CD4-positive, alpha-beta T cell (primary cell): ENCODE results near the gene NT5C2. TPM values are rescaled to one million over a fixed set of nuclear protein-coding genes. Genes with fewer than 3 reads are reported as not detected.

Experiments
- ATAC-seq: fragments of 200-7000 bp; cut with Tn5 transposase; one replicate; pipeline ENCODE4 v1.10.0; 2022; ENCODE audit warnings: mild to moderate bottlenecking; ENCODE audit not compliant: poor library complexity
- CTCF ChIA-PET: fragments of 350-600 bp; sonication (Branson Sonifier 250); formaldehyde crosslinking; loops from one replicate; lab custom pipeline; 2021; ENCODE audit warnings: antibody characterized with exemption, inconsistent platforms; lab: Charles Lee
- POLR2A ChIA-PET: fragments of 350-600 bp; sonication (Branson Sonifier 250); formaldehyde crosslinking; loops from one replicate; lab custom pipeline; 2021; ENCODE audit warnings: antibody characterized with exemption, inconsistent platforms; lab: Charles Lee
- DNase-seq, 14 experiments: peaks; one replicate each; pipeline ENCODE4 v3.0.0-alpha.2; 2013 to 2020; ENCODE audit warnings: mixed read lengths in 2 of 14
- H3K27ac ChIP-seq, 2 donors: one replicate each; pipeline versions ENCODE4 v1.5.1 to v1.7.0; 2013; ENCODE audit warnings: low read length in 2 of 2, low read depth in 1 of 2, mild to moderate bottlenecking in 1 of 2
- H3K27me3 ChIP-seq, 2 experiments: 1 replicate in 1 of 2; 2 replicates in 1 of 2; pipeline versions ENCODE4 v1.6.1 to v1.7.0; 2013; ENCODE audit warnings: low read length in 2 of 2, control low read depth in 1 of 2, mild to moderate bottlenecking in 1 of 2, moderate library complexity in 1 of 2; ENCODE audit not compliant: insufficient read depth in 2 of 2, control insufficient read depth in 1 of 2
- H3K36me3 ChIP-seq: one replicate; pipeline ENCODE4 v1.6.1; 2013; ENCODE audit warnings: low read length, control low read depth; ENCODE audit not compliant: insufficient read depth
- H3K4me1 ChIP-seq: one replicate; pipeline ENCODE4 v1.6.1; 2013; ENCODE audit warnings: low read length, control low read depth; ENCODE audit not compliant: insufficient read depth
- H3K4me3 ChIP-seq: one replicate; pipeline ENCODE4 v1.5.1; 2013; ENCODE audit warnings: mild to moderate bottlenecking, low read length, moderate library complexity
- H3K9me3 ChIP-seq, 2 experiments: 1 replicate in 1 of 2; 2 replicates in 1 of 2; pipeline versions ENCODE4 v1.6.1 to v1.7.0; 2013; ENCODE audit warnings: low read length in 2 of 2, mild to moderate bottlenecking in 2 of 2, control low read depth in 1 of 2, moderate library complexity in 1 of 2; ENCODE audit not compliant: control insufficient read depth in 1 of 2, insufficient read depth in 1 of 2
- H3K27ac Mint-ChIP-seq: one replicate; pipeline ENCODE4 v1.8.0; 2020; ENCODE audit warnings: mixed read lengths
- H3K27me3 Mint-ChIP-seq: one replicate; pipeline ENCODE4 v1.8.0; 2021; ENCODE audit warnings: mixed read lengths
- H3K36me3 Mint-ChIP-seq: one replicate; pipeline ENCODE4 v1.8.0; 2021; ENCODE audit warnings: low read depth, mixed read lengths
- H3K4me1 Mint-ChIP-seq: one replicate; pipeline ENCODE4 v1.8.0; 2021; ENCODE audit warnings: low read depth, mixed read lengths
- H3K4me3 Mint-ChIP-seq: one replicate; pipeline ENCODE4 v1.8.0; 2020; ENCODE audit warnings: mild to moderate bottlenecking, mixed read lengths
- H3K9me3 Mint-ChIP-seq: one replicate; pipeline ENCODE4 v1.8.0; 2020; ENCODE audit warnings: mixed read lengths
- intact Hi-C, 2 experiments: fragments of 100-400 bp; cut with DNase I in 1 of 2; cut with micrococcal nuclease in 1 of 2; formaldehyde crosslinking; loops; one replicate each; pipeline versions ENCODE4 v1.15.1 to v1.9.0; 2023 to 2025; cut with DNase I, micrococcal nuclease
- total RNA-seq, 174 experiments: library from RNA in 2 of 174; stranded (reverse) in 2 of 174; gene quantifications; one replicate each; pipeline ENCODE4 v1.2.3 and lab custom pipeline; 2021 to 2026
- TF ChIP-seq, protein P1 (sequence below): fragments of 200-600 bp; IDR thresholded peaks from one replicate; pipeline ENCODE4 v1.8.0; 2022; ENCODE audit warnings: antibody characterized with exemption, mild to moderate bottlenecking

NT5C2 gene
- total RNA-seq, 2 experiments from 2014 or later = 43.2 to 47.8 TPM

DNA sequence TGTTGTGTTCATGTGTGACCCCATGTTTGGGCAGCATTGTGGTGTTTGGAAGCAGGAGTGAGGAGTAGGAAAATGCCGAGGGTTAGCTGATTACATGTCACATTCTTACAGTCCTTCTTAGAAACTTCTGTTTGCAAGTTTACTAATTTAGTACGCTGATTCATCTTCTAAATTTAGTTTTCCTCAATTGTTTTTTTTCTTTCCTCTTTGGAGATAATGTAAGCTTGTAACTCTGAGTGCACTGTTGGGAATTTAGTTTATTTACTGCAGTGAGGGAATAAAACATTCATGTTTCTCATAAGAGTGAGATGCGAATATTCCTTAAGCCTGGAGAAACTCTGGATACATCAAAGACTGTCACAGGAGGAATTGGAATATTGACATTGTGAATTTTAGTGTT, 135.0 kb downstream of the NT5C2 start:
- DNase-seq = no peak
- Mint-ChIP-seq H3K4me3 (no peak overlapping the region), H3K4me1 (peaks cover 15% of the 10 kb centered on the region), H3K27me3 (no peaks in the 10 kb centered on the region), H3K27ac (no peak overlapping the region), H3K36me3 (peaks cover 18% of the 10 kb centered on the region), H3K9me3 (no peaks in the 10 kb centered on the region)
- Histone ChIP-seq H3K36me3 (no peaks in the 10 kb centered on the region), H3K27me3 (no peaks in the 10 kb centered on the region), H3K4me1 (peaks cover 21% of the 10 kb centered on the region), H3K27ac (no peak overlapping the region), H3K9me3 (no peaks in the 10 kb centered on the region), H3K4me3 (no peak overlapping the region)
- TF ChIP-seq, protein P1, sequence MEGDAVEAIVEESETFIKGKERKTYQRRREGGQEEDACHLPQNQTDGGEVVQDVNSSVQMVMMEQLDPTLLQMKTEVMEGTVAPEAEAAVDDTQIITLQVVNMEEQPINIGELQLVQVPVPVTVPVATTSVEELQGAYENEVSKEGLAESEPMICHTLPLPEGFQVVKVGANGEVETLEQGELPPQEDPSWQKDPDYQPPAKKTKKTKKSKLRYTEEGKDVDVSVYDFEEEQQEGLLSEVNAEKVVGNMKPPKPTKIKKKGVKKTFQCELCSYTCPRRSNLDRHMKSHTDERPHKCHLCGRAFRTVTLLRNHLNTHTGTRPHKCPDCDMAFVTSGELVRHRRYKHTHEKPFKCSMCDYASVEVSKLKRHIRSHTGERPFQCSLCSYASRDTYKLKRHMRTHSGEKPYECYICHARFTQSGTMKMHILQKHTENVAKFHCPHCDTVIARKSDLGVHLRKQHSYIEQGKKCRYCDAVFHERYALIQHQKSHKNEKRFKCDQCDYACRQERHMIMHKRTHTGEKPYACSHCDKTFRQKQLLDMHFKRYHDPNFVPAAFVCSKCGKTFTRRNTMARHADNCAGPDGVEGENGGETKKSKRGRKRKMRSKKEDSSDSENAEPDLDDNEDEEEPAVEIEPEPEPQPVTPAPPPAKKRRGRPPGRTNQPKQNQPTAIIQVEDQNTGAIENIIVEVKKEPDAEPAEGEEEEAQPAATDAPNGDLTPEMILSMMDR = no peak
- POLR2A ChIA-PET = no interaction called here
- intact Hi-C loops = no loop called here
- CTCF ChIA-PET = no interaction called here
- ATAC-seq = no peak

- H3K4me3 Mint-ChIP-seq = no peak overlapping the region
- POLR2A ChIA-PET = interaction anchor here (1.5 kb wide), 1 partner anchor 137 kb away, joined by 5 read pairs; the partner anchor contains the start of gene CNNM2
- H3K27ac ChIP-seq = peak overlapping the region in 1 of 2 donors; percentile 74
Measured at GRCh38 chr10:103055105-103055504, 138.0 kb downstream of the NT5C2 start.

DNA sequence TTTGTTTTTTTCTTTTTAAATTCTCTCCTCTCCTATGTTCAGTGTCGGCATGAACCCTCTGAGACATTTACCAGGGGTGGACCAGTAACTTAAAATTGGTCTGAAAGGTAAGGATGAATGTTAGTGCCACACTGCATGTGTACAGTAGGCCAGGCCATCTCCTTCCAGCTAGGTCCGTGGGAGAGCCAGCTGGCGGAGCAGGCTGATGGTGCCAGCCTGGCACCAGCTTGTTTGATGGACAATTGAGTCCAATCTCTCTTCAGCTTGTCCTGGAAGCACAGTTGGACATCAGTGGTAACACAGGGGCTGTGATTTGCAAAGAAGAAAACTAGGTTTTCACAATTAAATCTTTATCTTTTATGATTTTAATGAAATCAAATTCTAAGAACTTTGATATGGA, 138.5 kb downstream of the NT5C2 start:
- H3K9me3 Mint-ChIP-seq = no peaks in the 10 kb centered on the region
- H3K27me3 Mint-ChIP-seq = no peaks in the 10 kb centered on the region
- TF ChIP-seq, protein P1 = no peak
- ChIA-PET CTCF (no interaction called here), POLR2A (interaction anchor here (1.5 kb wide), 1 partner anchor 137 kb away, joined by 5 read pairs; the partner anchor contains the start of gene CNNM2)
- peak overlapping the region; percentile 78 for H3K4me3 Mint-ChIP-seq
- intact Hi-C loops = loop anchor here in 1 of 2 experiments (5.0 kb wide), 1 partner anchor 137 kb away; the partner anchor contains the start of gene CNNM2
- Histone ChIP-seq H3K36me3 (no peaks in the 10 kb centered on the region), H3K27me3 (no peaks in the 10 kb centered on the region), H3K9me3 (no peaks in the 10 kb centered on the region), H3K4me3 (peak overlapping the region; percentile 52), H3K4me1 (peaks cover 23% of the 10 kb centered on the region), H3K27ac (peak overlapping the region in 1 of 2 donors; percentile 74)
- peaks cover 15% of the 10 kb centered on the region for H3K4me1 Mint-ChIP-seq
- H3K36me3 Mint-ChIP-seq = peaks cover 21% of the 10 kb centered on the region
- H3K27ac Mint-ChIP-seq = peak overlapping the region; percentile 75
- ATAC-seq = no peak
- no peak for DNase-seq

More at GRCh38 chr10:103055105-103055504, 138.0 kb downstream of the NT5C2 start:
- H3K4me3 ChIP-seq = no peak overlapping the region
- intact Hi-C loops = no loop called here
- ATAC-seq (no peak), DNase-seq (no peak)
- no peaks in the 10 kb centered on the region for H3K36me3 ChIP-seq
- peaks cover 15% of the 10 kb centered on the region for H3K4me1 Mint-ChIP-seq
- no peaks in the 10 kb centered on the region for H3K9me3 Mint-ChIP-seq
- H3K9me3 ChIP-seq = no peaks in the 10 kb centered on the region
- no peak overlapping the region for H3K27ac Mint-ChIP-seq
- H3K27me3 Mint-ChIP-seq = no peaks in the 10 kb centered on the region
- H3K27me3 ChIP-seq = no peaks in the 10 kb centered on the region
- H3K36me3 Mint-ChIP-seq = peaks cover 18% of the 10 kb centered on the region
- CTCF ChIA-PET = no interaction called here
- TF ChIP-seq, protein P1 = no peak
- H3K4me1 ChIP-seq = peaks cover 23% of the 10 kb centered on the region
